ENCODE data around the gene DRAM1.

Gene DRAM1

DNA sequence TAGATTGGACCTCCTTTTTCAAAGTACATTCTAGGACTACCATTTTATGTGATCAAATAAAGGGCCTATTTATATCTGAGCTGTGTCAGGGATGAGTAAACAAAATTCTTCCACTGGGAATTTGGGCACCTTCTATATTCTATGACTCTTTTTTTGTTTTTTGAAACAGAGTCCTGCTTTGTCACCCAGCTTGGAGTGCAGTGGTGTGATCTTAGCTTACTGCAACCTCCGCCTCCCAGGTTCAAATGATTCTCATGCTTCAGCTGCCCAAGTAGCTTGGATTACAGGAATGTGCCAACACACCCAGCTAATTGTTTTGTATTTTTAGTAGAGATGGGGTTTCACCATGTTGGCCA, 64.8 kb downstream of the DRAM1 start:
- no peak for DNase-seq

DNA sequence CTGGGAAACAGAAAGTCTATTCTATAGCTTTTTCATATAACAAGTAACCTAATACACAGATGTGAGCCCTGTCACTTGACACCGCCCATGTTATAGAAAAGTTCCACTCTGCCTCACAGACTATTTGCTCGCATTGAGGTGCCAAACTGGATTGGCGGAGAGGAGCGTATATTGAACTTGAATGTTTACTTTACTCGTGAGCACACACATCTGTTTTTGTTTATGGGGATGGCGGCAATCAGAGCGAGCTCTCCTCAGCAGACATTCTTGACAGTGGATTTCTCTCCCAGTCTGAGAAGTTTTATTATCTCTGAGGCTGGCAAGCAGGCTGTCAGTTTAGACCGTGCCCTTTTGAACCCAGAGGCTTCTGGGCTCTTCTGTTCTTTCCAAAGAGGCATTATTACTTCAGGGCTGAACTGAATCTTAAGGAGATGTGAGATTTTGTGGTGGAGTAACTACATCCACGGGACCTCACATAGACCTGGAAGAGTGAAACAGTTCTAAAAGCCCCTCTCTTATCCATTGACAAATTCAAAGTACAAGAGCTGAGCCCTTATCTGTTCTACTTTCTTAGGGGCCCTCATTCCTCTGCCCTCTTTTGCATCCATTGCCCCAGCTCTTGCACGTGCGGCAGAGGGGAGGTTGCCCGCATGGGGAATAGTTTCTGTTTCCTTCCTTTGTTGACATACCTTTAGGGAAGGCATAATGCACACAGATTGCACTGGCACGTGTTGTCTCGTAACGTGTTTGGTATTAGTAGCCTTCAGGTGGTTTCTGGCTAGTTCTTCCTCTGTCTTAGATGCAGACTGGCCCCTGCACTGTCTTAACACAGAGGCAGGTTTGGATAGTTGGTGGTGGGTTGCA, 68.2 kb downstream of the DRAM1 start:
- DNase-seq, result no peak

DNA sequence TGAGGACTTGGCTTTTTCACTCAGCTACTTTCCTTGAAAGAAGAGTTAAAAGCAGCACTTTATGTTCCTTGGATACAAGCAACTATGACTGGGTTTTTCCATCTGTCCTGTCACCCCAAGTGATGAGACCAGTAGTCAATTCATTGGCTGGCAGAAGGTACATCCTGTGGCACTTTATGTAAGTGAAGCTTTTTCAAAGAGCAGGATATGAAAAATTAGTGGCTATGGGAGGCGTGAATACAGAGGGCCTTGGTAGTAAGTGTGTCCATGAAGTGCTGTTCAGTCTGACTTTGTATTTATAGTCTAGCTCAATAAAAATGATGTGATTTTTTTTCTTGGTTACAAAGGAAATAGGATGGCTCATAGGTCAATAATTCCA, 68.8 kb downstream of the DRAM1 start:
- DNase-seq, result no peak

DNA sequence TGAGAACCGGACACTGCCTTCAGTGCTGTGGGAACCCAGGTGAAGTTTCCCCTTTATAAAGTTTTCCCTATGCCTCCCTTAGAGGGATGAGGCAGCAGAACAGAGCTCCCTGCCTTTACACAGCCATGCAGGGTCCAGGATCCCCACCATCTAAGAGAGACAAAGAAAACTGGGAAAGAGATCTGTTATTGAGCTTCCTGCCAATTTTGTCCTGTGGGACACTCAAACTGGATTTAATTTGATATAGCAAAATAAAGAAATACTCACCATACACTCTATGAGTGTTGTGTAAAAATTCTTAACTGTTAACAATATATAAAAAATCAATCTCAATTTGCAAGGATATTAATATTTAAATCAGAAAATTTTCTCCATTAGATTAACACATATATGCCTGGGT, 69.9 kb downstream of the DRAM1 start:
- DNase-seq, result no peak

DNA sequence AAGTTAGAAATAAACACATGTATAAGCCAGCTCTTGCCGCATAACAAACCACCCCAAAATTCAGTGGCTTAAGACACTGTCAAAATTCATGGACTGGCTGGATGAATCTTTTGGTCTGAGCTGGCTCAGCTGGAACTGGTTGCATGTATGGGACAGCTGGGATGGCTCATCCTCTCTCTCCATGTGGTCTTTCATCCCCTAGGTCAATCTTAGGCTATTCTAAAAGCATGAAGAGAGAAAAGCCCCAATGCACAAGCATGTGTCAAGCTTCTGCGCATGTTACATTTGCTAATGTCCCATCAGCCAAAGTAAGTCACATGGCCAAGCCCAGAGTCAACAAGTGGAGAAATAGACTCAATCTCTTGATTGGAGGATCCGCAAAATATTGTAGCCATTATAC, 71.0 kb downstream of the DRAM1 start:
- no peak for DNase-seq

DNA sequence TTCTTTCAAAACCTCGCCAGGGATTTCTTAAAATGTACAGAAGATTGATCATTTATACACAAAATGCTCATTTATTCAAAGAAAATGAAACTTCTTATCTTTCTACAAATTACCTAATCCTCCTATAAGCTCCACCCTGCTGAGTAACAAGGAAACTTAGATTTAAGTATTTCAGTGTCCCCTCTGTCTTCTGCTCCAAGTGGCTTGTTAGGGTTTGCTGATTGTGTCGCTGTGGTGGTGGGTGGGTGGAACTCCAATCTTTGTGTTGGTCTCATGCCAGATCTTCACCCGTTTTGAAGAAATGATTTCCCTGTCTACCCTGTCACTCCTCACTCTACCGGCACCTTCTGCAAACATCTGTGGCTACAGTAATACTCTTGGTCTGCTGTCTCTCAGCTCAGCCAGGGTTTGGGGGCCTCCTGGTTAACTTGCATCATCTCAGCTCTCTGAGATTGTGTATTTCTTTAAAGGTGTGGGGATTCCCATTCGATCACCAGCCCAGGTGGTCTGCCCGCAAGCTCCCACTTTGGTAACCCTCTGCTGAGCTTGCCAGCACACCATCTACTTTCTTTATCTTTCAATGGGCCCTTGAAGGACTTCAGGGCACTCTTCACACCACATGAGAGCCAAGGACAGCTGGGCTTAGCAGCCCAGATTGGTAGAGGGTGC, 73.8 kb downstream of the DRAM1 start:
- no peak for DNase-seq

DNA sequence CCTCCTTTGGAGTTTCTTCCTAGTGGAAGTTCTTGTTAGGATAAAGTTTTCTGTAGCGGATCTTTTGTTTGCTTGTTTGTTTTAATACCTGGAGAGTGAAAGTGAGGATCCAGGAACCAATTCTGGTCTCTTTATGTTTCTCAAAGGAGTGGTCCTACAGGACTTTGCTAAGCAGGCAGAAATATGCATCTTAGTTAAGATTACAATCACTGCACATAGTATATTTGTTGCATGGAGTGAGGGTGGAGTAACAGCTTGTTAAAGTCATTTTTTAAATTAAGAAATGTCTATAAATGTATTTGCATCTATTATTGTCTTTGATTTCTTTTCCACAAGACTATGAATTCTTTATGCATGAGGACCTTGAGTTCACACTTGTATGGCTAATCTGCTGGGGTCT, 76.7 kb downstream of the DRAM1 start:
- DNase-seq, result no peak

DNA sequence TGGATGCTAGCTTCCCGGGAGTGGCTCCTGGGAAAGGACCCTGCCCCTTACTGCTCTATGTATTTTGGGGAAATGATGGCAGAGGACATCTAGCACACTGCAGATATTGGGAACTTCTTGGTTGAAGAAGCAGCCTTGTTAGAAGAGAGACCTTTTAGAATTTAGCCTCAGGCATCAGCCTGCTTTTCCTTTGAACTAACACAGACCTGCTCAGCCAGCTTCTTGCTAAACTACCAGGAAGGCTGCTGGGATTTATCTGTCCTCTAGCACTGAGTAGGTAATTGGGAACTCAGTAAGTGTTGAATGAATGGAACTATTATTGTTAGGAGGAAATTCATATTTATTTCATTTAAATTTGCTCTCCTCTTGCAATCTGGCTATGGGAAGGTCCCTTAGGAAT, 77.3 kb downstream of the DRAM1 start:
- no peak for DNase-seq

DNA sequence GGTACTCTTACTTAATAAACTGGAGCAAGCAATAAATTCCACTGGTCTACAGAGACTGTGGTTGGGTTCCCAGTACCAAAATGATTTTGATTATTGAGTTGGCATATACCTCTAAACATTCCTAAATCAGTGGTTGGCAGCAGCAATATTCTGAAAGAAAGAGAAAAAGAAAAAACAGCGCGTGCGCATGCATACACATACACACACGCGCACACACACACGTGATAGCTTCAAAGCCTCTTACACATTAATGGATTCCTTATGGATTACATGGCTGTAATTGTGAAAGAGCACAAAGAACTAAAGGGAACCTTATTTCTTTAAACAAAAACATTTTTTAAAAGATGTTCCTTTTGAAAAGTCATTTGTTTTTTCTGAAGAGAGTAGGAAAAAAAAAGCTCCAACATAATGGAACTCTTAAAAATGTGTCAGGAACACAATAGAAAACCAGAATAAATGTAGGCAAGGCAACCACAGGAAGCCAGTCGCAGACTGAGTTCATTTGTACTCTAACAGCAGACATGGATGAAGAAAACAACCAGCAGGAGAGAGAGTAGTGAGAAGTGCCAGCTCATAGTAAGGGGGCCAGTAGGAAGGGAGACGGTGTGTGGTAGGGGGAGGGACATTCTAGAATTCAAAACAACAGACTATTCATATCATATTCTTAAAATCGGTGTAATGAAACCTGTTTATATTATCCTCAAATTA, 80.0 kb downstream of the DRAM1 start:
- no peak for DNase-seq

DNA sequence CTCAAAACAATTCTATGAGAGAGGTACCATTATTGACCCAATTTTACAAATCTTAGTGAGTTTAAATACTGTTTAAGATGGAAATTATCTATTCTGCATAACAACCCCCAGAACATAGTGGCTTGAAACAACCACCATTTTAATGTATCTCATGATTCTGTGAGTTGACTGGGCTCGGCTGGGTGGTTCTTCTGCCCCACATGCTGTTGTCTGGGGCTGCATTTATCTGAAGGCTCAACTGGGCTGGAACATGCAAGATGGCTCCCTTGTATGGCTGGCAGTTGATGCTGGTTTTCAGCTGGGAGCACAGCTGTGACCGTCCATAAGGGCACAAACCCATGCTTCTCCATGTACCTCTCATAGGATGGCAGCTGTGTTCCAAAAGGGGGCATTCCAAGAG, 82.2 kb downstream of the DRAM1 start:
- no peak for DNase-seq

DNA sequence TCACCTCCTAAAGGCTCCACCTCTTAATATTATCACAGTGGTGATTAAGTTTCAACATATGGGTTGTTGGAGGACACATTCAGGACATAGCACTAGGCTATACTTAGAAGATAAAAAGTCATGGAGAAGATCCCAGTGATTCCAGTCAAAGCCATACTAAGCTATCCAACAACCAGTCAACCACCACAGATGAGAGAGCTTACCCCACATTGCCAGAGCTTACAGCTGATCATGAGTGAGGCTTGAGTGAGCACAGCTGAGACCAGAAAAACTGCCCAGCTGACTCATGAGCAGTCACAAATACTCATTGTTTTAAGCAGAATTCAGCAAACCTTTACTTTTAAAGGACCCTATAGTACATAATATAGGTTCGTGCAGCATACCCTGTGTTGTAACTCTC, 85.1 kb downstream of the DRAM1 start:
- DNase-seq, result no peak

DNA sequence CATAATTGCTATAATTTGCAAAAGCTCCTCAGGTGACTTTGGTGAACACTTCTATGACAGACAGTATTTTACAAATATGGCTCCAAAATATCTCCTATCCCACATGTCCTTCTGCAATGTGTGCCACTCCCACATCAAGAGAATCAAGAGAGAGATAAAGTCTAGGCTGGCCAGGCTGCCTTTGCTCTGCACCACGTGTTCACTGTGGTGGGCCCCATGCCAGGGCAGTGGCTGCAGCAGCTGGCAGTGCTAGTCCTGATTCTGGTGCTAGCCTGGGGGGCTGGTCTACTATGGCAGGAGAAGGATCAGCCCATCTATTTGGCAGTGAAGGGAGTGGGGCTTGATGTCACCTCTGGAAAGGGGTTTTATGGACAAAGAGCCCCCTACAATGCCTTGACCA, 86.3 kb downstream of the DRAM1 start:
- DNase-seq, result peak; percentile 21

DNA sequence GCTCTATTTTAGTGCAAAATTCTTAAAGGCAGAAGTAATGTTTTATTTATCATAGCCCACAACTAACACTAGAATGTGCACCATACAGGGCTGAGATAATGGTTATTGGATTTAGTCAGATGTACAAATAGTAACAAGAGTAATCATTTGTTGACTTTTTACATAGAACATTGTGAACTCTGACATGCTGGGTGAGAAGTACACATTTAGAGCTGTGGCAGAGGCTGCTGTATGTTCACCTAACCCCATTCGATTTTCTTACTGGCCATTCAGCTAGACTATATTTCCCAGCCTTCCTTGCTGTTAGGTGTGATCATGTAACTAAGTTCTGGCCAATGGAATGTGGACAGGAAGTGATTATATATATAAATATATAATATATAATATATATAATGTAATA, 89.1 kb downstream of the DRAM1 start:
- DNase-seq, result no peak

DNA sequence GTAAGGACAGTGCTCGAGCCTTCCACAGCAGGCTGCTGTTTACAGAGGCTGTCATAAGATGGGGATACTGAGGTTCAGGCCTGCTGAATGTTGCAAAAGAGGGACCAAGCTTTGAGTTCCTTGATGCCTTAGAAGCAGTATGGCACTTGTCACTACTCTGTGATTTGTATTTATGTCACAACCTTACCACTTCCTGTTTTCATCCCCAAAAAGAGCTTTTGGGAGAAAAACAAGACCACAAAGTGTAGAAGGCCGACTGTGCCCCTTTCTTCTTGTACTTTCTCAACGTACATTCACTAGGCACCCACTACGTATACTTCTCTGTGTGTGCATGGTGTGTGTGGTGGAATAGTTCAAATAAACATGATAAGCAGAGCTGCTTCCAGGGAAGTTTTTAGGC, 90.1 kb downstream of the DRAM1 start:
- no peak for DNase-seq

DNA sequence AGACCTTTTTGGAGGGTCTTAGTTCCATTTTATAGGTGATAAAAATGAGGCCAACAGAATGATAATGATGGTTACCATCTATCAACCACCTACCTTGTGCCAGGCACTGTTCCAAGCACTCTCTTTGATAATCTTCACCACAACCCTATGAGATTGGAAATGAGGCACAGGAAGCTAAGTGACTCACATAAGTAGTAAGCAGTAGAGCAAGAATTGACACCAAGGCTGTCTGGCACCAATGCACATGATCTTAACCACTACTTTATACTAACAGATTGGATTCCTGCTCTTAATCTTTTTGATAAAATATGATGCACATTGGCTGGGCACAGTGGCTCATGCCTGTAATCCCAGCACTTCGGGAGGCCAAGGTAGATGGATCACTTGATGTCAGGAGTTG, 91.4 kb downstream of the DRAM1 start:
- no peak for DNase-seq

Data from NCI-H1694 treated with DMSO at 0.1 percent for 48 hours (cell line).